Adipocyte (in vitro differentiated cells): ENCODE results near the gene DMBX1.

Experiments
- DNase-seq: peaks from one replicate; pipeline ENCODE4 v3.0.0-alpha.2; 2015; ENCODE audit warnings: low read depth
- H3K27me3 ChIP-seq: replicated peaks from 2 replicates; pipeline ENCODE4 v1.7.0; 2013; ENCODE audit warnings: mild to moderate bottlenecking, low read length, moderate library complexity; ENCODE audit not compliant: control insufficient read depth, insufficient read depth
- H3K36me3 ChIP-seq: 2 replicates; pipeline ENCODE4 v1.7.0; 2013; ENCODE audit warnings: low read length, mild to moderate bottlenecking, moderate library complexity; ENCODE audit not compliant: control insufficient read depth, insufficient read depth, severe bottlenecking
- H3K4me1 ChIP-seq: 2 replicates; pipeline ENCODE4 v1.7.0; 2013; ENCODE audit warnings: mild to moderate bottlenecking, low read length, moderate library complexity; ENCODE audit not compliant: control insufficient read depth, insufficient read depth
- H3K4me3 ChIP-seq: 2 replicates; pipeline ENCODE4 v1.7.0; 2013; ENCODE audit warnings: mild to moderate bottlenecking, low read length, moderate library complexity
- H3K9ac ChIP-seq: 2 replicates; pipeline ENCODE4 v1.7.0; 2013; ENCODE audit warnings: mild to moderate bottlenecking, low read length, moderate library complexity
- H3K9me3 ChIP-seq: 2 replicates; pipeline ENCODE4 v1.7.0; 2013; ENCODE audit warnings: mild to moderate bottlenecking, low read length, moderate library complexity; ENCODE audit not compliant: control insufficient read depth

The DMBX1 gene

DNA sequence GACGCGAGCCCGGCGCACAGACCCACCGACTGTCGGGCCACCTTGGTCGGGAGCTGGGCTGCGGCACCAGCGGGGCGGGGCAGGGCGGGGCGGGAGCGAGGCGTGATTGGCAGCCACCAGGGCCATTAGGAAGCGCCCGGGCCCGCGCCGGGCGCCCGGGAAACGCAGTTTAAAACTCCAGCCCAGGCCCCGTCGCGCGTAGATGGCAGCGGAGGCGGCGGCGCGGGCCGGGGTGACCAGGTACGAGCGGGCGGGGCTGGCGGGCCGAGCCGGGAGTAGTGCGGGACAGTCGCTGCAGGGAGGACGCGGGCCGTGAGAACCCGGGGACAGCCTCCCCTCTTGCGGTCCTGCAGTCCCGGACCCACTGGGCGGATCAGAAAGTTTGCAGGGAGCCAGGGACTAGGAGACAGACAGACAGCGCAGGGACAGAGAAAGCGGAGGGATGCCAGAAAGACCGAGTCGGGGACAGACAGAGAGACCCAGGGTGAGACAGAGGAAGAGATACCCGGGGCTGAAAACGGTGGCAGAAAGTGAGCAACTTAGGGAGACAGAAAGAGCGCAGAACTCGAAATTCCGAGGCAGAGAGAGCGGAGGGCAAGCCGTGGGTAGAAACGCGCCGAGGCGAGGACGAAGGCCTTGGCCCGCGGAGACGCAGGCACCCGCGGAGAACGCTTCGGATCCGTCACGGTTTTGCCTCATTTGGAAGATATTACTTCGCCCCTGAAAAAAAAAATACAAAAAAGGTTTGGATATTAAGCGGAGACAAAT lies at the start of gene DMBX1:
Gene DMBX1 (plus strand): TSS at position 199 of the 768 bp plus-strand sequence. CDS start 17,175 bp downstream, outside the sequence.
- peaks cover 5% of the 10 kb centered on the region for H3K9me3 ChIP-seq
- peaks cover 88% of the 10 kb centered on the region for H3K27me3 ChIP-seq
- H3K4me1 ChIP-seq, result peaks cover 9% of the 10 kb centered on the region
- no peak within 1 kb of the TSS for H3K9ac ChIP-seq
- H3K36me3 ChIP-seq, result no peaks in the 10 kb centered on the region
- peak within 1 kb of the TSS; percentile 63 for H3K4me3 ChIP-seq
- DNase-seq, result peak; percentile 24

DNA sequence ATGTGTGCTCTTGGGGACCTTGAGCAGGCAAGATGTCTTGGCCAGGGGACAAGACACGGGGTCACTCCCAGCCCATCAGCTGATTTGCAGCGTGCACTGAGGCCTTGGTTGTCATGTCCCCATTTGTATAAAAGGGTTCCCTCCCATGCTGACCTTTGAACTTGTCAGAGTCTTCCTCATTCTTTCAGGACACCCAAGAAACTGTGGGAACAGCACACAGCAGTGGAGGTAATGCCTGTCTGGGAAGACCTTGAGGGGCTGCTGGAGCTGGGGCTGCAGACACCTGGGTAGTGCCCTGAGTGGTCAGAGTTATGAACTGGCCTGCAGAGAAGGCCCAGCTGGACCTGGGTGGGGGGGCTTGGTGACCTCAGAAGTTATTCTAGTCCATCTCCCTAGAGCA lies 49.2 kb upstream of the DMBX1 start:
- H3K4me1 ChIP-seq, result peaks cover 7% of the 10 kb centered on the region
- H3K27me3 ChIP-seq, result peaks cover 44% of the 10 kb centered on the region
- no peaks in the 10 kb centered on the region for H3K36me3 ChIP-seq
- no peak overlapping the region for H3K9ac ChIP-seq
- no peaks in the 10 kb centered on the region for H3K9me3 ChIP-seq
- H3K4me3 ChIP-seq, result no peak overlapping the region
- DNase-seq, result no peak

DNA sequence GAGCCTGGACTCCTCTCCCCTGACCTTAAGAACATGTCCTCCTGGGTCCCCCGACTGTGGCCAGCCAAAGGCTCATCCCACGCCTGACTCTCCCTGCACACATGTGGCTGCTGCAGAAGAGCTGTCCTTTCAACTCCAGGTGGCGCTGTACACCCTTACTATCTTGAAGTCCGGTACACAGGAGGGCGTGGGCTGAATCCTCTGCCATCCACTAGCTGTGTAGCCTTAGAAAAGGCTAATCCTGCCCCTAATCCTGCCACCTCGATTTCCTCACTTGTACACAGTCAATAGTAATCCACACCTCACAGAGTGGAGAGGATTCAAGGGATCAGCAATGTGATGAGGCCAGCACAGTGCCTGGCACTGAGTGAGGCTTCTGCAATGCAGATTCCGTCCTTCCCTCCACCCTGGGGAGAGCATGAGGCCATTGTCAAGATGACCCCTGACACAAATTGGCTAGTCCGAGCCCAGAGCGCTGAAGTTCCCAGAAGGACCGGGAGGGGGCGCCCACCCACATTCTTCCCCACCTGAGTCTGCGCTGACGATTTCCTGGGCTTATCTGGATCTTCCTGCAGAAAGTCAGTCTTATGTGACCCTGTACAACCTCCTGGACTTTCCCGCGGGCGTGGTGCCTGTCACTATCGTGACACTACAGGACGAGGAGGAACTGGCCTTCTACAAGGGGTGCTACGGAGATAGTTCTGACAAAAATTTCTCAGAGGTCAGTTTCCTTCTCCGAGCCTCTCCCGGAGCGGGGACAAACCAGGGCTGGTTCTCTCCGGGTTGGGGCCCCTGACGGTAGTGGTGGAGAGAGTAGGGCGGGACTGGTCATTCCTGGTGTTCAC lies 47.1 kb upstream of the DMBX1 start:
- Histone ChIP-seq H3K4me1 (peaks cover 7% of the 10 kb centered on the region), H3K9me3 (no peaks in the 10 kb centered on the region), H3K36me3 (no peaks in the 10 kb centered on the region), H3K4me3 (peak overlapping the region; percentile 74), H3K27me3 (peaks cover 43% of the 10 kb centered on the region), H3K9ac (peak overlapping the region; percentile 61)
- peak; percentile 83 for DNase-seq

DNA sequence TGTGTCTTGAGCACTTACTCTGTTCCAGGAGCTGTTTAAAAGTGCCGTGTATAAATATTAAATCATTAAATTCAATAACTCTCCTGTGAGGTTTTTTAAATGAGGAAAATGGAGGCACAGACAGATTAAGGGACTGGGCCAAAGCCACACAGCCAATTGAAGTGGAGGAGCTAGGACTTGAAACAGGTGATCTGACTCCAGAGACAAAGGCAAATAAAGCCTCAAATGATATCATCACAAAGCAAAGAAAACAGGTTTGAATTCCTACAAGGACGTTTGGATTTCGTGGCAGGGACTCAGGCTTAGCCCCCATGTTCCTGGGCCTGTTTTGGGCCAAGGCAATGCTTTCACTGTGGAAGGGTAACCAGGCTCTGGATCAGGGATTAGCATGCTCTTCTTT lies 45.2 kb upstream of the DMBX1 start:
- Histone ChIP-seq H3K36me3 (no peaks in the 10 kb centered on the region), H3K27me3 (peaks cover 48% of the 10 kb centered on the region), H3K9ac (no peak overlapping the region), H3K9me3 (no peaks in the 10 kb centered on the region), H3K4me3 (no peak overlapping the region), H3K4me1 (peaks cover 7% of the 10 kb centered on the region)
- DNase-seq, result no peak

DNA sequence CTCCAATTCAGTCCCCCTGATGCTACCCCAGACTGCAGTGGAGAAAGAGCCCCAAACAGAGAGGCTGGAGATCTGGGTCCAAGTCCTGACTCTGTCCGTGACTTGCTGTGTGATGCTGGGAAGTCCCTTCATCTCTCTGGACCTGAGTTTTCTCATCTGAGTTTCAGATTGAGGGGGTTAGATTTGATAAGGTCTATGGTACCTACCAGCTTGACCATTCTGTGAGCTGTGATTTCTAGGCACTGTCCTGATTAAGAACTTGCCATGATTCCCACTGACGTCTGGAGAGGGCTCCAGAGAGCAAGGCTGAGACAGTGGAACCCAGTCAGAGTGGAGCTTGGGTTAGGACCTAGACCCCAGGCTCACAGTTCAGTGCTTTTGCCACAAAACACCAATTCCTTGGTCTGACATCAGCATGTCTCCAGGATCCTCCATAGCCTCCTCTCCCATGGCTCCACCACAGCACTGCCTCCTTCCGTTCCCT lies 43.8 kb upstream of the DMBX1 start:
- no peaks in the 10 kb centered on the region for H3K36me3 ChIP-seq
- H3K27me3 ChIP-seq, result peaks cover 57% of the 10 kb centered on the region
- H3K9ac ChIP-seq, result no peak overlapping the region

DNA sequence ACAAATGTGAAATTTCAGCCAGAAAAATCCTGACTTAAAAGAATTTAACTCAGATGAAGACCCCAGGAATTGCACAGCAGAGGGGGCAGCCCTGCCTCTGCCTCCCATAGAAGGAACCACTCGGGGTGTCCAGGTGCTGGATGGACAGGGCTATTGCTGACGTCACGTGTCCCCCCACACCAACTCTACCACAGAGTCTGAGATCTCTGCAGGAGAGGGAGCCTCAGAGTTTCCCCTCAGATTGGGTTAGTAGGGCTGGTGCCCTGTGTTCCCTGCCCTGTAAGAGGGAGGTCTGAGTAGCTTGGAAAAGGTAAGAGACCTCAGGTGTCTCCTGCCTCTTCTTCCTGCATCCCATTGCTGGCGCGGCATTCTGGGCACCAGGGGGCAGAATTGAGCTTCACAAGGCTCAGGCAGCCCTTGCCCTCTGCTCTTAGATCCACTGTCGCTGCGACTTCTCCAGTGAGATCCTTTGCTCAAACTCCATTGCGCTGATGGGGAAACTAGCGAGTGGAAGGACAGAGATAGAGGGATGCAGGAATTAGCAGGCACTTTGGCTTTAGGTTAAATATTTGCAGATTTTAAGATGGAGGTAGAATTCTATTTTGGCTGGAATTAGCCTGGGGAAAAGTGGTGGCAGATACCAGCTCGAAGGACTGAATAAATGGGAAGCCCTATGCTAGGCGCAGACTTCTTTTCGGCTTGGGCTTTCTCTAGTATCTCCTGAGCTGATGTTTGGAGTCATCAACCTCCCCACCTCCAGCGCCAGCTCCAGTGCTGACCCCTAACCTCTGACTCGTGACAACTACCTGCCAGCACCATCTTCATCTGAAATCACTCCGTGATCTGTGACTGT lies 42.8 kb upstream of the DMBX1 start:
- H3K4me3 ChIP-seq, result no peak overlapping the region
- DNase-seq, result peak; percentile 90
- peaks cover 7% of the 10 kb centered on the region for H3K4me1 ChIP-seq
- H3K9me3 ChIP-seq, result no peaks in the 10 kb centered on the region
- no peaks in the 10 kb centered on the region for H3K36me3 ChIP-seq
- H3K9ac ChIP-seq, result no peak overlapping the region
- H3K27me3 ChIP-seq, result peaks cover 68% of the 10 kb centered on the region

More for the DNA sequence above, 43.8 kb upstream of the DMBX1 start:
- Histone ChIP-seq H3K9me3 (no peaks in the 10 kb centered on the region), H3K4me3 (no peak overlapping the region), H3K4me1 (peaks cover 7% of the 10 kb centered on the region)
- DNase-seq, result no peak

DNA sequence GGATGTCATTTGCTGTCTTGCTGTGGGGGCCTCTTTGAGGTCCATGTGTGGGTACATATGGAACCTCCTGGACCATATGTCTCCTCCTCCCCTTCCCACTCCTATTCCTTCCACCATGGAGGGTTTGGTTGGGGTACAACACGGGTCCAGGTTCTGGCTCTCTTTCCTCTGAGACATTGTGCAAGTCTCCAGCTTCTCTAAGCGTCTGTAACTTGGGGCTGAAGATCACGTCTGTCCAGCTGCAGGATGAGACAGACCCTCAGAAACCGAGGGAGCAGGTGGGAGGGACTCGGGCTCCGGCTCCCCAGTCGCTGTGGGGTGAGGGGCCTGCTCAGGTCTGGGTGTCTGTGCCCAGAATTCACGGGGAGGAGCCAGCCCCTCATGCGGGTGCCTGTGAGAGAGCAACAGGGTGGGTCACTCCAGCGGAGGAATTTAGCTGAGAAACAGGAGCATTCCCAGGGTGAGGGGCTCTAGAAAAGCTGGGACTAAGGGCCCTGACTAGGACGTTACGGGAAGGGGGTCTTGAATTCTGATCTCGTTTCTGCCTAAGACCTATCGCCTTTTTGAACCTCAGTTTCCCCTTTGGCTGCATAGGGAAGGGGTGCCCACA lies 42.0 kb upstream of the DMBX1 start:
- H3K9me3 ChIP-seq, result no peaks in the 10 kb centered on the region
- H3K36me3 ChIP-seq, result no peaks in the 10 kb centered on the region
- H3K4me1 ChIP-seq, result peaks cover 4% of the 10 kb centered on the region
- peaks cover 75% of the 10 kb centered on the region for H3K27me3 ChIP-seq
- H3K9ac ChIP-seq, result no peak overlapping the region
- no peak for DNase-seq
- H3K4me3 ChIP-seq, result peak overlapping the region; percentile 64

DNA sequence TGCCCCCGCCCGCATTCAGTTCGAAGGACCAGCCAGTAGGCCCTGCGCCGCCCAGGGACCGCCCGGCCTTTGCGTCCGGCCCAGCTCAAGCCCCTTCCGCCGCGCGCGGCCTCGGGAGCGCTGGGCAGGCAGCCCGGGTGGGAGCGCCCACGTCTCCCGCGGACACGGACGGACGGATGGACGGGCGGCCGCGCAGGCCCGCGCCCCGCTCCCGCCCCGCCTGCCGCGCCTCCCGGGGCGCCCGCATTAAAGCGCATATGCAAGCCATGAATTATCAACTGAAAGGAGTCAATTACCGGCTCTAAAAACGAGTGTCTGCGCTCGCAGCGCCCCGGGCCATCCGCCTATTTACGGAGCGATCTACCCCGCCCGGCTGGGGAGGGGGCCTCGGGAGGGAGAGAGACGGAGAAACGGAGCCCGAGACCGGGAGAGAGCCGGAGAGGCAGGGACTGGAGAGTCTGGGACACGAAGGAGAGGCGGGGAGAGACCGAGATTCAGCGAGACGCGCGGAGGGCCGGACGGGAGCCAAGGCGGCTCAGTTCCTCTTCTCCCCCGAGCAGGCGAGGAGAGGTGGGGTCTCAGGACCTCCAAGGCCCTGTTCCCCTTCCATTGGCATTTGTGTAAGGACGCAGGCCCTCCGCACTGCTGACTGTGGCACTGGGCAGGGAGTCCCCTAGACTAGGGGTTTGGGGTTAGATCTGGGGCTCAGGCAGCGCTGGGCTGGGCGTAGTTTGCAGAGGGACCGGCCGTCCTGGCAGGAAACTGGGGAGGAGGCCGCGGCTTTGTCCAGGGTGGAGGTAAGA lies 41.3 kb upstream of the DMBX1 start:
- Histone ChIP-seq H3K4me1 (no peaks in the 10 kb centered on the region), H3K36me3 (no peaks in the 10 kb centered on the region), H3K4me3 (peak overlapping the region; percentile 64), H3K27me3 (peaks cover 82% of the 10 kb centered on the region), H3K9ac (peak overlapping the region; percentile 51), H3K9me3 (no peaks in the 10 kb centered on the region)
- DNase-seq, result peak; percentile 35

DNA sequence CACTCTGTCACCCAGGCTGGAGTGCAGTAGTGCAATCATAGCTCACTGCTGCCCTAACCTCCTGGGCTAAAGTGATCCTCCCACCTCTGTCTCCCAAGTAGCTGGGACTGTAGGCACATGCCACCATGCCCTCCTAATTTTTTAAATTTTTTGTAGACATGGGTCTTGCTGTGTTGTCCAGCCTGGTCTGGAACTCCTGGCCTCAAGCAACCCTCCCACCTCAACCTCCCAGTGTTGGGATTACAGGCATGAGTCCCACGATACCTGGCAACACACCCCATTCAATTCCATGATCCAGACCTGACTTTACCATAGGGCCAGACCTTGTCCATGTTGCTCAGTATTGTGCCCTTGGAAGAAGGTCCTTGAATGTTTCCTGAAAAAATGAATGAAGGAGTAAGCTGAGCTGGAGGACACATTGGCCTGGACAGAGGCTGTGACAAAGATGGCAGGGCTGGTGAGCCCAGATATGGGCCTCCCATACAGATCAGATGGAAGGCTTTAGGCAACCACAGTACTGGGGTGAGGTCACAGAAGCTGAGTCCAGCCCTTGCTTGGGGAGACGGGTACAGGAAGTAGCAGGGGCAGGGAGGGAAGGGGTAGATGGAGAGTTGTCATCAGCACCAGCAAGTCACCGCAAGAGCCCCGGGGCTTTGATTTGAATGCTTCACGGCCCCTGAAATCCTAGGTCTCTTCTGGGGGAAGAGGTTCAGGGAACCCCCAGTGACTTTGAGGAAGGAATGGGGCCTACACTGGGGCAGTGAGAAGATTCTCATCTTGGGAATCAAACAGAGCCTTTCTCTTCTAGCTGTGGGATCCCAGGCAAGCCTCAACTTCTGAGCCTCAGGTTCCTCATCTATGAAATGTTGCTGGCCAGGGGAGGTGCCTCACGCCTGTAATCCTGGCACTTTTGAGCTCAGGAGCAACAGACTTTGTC lies 40.1 kb upstream of the DMBX1 start:
- Histone ChIP-seq H3K36me3 (no peaks in the 10 kb centered on the region), H3K4me3 (no peak overlapping the region), H3K4me1 (no peaks in the 10 kb centered on the region), H3K27me3 (peaks cover 94% of the 10 kb centered on the region), H3K9ac (no peak overlapping the region), H3K9me3 (no peaks in the 10 kb centered on the region)
- DNase-seq, result no peak
